SH-SY5Y (cell line): ENCODE measurements around the gene MICU2.

Source experiments
- GATA2 ChIP-seq: IDR thresholded peaks from 2 replicates; pipeline ENCODE4 v1.6.1; 2011; ENCODE audit warnings: mild to moderate bottlenecking, low read depth, low read length
- GATA3 ChIP-seq: IDR thresholded peaks from 2 replicates; pipeline ENCODE4 v1.6.1; 2011; ENCODE audit warnings: low read depth, mild to moderate bottlenecking, low read length, moderate library complexity

The MICU2 gene, protein sequence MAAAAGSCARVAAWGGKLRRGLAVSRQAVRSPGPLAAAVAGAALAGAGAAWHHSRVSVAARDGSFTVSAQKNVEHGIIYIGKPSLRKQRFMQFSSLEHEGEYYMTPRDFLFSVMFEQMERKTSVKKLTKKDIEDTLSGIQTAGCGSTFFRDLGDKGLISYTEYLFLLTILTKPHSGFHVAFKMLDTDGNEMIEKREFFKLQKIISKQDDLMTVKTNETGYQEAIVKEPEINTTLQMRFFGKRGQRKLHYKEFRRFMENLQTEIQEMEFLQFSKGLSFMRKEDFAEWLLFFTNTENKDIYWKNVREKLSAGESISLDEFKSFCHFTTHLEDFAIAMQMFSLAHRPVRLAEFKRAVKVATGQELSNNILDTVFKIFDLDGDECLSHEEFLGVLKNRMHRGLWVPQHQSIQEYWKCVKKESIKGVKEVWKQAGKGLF

DNA sequence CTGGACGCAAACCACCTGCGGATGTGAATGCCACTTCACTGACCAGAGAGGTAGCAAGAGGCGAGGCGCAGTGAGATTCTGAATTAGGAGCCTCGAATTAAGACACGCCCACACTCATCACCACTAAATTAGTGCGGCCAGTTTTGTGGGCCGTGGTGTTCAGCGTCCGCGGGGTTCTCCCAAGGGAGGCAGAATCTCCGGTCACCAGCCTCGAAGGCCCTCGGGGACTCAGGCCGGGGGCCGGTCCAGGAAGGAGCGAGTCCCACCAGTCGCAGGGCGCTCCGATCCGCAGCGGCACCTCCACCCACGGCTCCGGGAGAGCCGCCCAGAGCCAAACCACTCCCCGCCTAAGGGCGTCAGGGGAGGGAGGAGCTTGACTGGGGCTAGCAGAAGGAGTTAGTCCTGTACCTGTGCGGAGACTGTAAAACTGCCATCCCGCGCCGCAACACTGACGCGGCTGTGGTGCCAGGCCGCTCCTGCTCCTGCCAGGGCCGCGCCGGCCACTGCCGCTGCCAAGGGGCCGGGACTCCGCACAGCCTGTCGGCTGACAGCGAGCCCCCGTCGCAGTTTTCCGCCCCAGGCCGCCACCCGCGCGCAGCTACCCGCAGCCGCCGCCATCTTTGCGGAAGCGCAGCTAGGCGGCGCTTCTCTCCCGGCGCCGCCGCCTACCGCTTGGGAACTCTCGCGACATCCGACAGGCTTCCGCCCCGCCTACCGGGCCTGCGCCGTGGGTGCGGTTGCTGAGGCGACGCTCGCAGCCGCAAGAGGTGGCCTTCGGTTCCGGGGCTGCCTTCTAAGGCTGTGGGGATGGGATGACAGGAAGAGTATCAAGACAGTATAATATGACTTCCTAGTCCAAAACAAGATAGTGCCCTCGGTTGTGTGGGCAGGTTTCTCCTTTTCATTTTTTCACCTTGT is at the start of gene MICU2:
TSS of gene MICU2 (minus strand) at position 640 of the 918 bp plus-strand sequence. CDS start at position 618, 22 bp downstream.
- TF ChIP-seq GATA3 (no peak), GATA2 (no peak)

GRCh38 chr13:21641629-21642028 is 37.7 kb upstream of the MICU2 start:
- no peak for TF ChIP-seq GATA3
- no peak for TF ChIP-seq GATA2

DNA sequence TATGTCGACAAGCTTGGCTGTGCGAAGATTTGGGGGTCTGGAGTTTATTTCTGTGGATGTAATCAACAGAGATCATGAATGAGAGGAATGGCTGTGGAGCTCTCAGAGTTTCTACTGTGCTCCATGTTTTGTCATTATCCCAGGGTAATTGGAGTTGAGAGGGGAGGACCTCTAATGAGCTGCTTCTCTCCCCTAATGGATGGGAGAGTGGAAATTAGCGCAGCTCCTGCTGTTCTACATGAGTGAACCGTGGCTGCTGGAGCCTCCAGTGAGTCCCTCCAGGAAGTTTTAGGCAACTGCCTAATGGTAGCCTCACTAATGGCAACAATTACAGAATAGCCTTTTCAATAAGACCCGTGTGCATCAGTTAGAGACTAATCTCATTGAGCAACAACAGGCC is 35.6 kb upstream of the MICU2 start:
- TF ChIP-seq GATA2 (no peak), GATA3 (no peak)

- TF ChIP-seq GATA3 (no peak), GATA2 (no peak)
Measured at GRCh38 chr13:21638319-21639282, 34.6 kb upstream of the MICU2 start.

- no peak for TF ChIP-seq GATA3
- TF ChIP-seq GATA2 = no peak
Measured at GRCh38 chr13:21637296-21637695, 33.3 kb upstream of the MICU2 start.

GRCh38 chr13:21636656-21637055 is 32.7 kb upstream of the MICU2 start:
- TF ChIP-seq GATA3 = no peak

DNA sequence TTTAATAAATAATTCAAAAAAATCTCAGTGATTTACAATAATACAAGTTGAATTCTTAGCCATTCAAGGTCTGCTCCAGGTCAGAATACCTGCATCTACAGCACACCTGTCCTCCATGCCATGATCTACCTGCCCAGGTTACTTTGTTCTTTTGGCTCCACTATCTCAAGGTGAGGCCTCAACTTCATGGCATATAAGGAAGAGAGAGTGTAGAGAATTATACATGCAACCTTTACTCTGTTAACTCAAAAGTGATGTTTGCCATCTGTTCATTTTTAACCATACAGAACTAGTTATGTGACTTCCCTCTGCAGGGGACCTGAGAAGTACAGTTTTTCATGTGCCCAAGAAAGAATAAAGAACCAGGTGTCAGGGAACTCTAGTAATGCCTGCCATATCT is 28.2 kb upstream of the MICU2 start:
- TF ChIP-seq GATA2 = no peak
- TF ChIP-seq GATA3 = no peak

DNA sequence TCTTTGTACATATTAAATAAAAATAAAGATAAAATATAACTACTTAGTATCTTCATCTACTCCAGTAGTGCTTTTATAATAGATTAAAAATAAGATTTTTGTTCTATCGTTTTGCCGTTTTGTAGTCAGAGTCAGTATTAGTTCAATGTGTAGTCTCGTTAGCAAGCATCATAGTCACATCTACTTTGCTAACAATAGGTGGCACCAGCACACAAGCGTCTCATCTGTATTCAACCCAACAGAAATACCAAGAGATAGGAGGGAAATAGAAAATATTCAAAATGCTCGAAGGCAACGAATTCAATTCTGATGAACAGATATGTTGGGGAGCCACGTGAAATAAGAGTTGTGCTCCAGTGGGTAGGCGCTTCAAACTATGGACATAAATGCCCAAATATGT is 21.4 kb upstream of the MICU2 start:
- no peak for TF ChIP-seq GATA3
- no peak for TF ChIP-seq GATA2

- TF ChIP-seq GATA3 (no peak), GATA2 (no peak)
Measured at GRCh38 chr13:21620861-21621260, 16.9 kb upstream of the MICU2 start.

DNA sequence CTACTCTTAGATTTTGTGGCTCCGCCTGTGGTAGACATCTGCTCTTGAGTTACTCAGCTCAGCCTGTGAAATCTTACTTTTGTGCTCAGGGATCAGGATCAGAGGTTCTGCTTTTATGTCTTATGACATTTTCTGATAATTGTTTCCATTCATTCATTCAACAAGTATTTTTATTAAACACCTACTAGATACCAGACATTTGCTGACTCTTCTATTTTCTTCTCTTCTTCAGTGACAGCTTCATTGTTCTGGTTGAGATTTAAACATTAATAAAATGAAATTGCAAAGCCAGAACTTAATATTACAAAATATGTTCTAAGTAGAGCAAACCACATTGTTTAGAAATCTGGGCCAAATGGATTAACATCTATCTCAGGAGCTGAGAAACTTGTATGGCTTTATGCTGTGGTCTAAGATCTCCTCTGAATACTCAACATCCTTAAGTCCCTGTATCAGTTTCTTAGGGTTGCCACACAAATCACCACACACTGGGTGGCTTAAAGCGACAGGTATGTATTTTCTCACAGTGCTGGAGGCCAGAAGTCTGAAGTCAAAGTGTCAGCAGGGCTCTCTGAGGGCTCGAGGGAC is 15.8 kb upstream of the MICU2 start:
- no peak for TF ChIP-seq GATA2
- no peak for TF ChIP-seq GATA3

- TF ChIP-seq GATA2 (no peak), GATA3 (no peak)
Measured at GRCh38 chr13:21616880-21617279, 12.9 kb upstream of the MICU2 start.

DNA sequence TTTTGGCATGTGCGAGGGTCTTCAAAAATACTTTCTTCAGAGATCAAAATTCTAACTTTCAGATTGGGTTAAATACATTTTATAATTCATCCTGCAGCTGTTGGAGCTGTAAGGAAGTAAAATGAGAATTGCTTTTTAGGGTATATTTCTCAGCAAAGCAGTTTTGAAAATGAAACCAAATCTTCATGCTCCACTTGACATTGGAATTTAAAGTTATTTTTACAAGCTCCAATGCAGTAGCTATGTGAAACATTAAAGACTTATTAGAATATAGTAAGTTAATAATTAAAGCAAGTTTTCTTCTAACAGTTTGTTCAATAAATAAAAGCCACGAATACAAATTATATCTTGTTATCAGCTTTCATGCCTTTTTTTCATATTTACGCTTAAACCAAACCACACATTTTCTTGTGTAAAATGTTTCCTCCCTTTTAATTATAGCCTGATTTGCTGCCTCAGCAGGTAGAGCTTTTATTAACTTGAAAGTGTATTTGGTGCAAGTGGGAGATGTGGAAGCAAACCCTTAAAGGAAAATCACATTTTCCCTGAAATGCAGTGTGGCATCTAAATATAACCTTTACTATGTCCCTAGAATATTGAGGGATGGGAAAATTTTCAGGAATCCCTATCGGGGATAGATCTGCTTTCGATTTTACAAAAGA is 12.4 kb upstream of the MICU2 start:
- TF ChIP-seq GATA2 (no peak), GATA3 (no peak)

GRCh38 chr13:21615427-21615826 is 11.5 kb upstream of the MICU2 start:
- no peak for TF ChIP-seq GATA2
- no peak for TF ChIP-seq GATA3
